Measurements from ENCODE around the gene SGK1. TPM values are rescaled to one million over a fixed set of nuclear protein-coding genes. Genes with fewer than 3 reads are reported as not detected.

SGK1 gene
- total RNA-seq, 1 experiment from 2014 or later = 7.8 TPM

DNA sequence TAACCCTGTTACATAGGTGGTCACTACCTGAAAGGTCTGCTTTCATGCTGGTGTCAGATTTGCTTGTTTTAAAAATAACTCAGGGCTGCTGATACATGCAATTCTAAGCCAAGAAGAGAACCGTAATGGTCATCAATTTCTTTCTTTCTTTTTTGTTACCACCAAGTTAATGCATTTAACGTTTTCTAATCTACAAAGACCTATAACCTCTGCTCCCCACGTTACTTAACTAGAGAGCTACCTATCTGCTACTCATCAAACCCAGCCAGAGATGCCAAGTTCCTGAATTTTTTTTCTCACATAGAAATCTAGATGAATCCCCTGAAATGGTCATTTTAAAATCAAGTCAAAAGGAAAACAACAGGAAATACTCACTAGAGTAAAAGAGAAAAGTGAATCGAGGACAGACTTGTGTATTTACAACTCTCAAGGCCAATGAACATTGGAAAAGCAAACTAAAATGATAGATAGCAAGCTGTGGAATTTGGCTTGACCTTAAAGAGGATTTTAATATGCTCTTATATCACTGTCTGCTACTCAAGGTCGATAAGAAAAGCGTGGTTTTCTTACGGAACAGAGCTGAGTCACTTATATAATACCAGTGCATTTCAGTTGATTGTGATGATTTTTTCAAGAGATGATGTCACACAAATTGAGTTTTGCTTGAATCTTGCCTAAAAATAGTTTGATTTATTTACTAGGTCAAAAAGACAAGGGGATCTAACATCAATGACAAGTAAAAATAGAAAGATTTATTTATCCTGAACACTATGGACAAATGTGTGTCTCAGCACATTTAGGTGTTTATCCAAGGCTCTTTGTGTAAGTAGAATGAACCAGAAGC, 67.9 kb downstream of the SGK1 start:
- Histone ChIP-seq H3K4me2 (ENCODE audit: insufficient read depth, insufficient read length, low read length) (no peak overlapping the region), H3K27ac (ENCODE audit: insufficient read length, low read depth, low read length) (no peak overlapping the region), H3K56ac (ENCODE audit: insufficient read length, low read depth, low read length) (no peak overlapping the region), H3K9me3 (ENCODE audit: control insufficient read depth, low read depth, low read length) (no peaks in the 10 kb centered on the region), H3K23ac (ENCODE audit: insufficient read length, low read depth, low read length) (no peak overlapping the region), H2AFZ (ENCODE audit: low read length) (no peak overlapping the region), H2BK12ac (ENCODE audit: insufficient read length, low read depth, low read length) (no peak overlapping the region), H4K91ac (ENCODE audit: insufficient read length, low read depth, low read length) (no peak overlapping the region), H2BK5ac (ENCODE audit: insufficient read length, low read length) (no peak overlapping the region), H3K27me3 (ENCODE audit: insufficient read depth, low read length) (no peaks in the 10 kb centered on the region), H4K5ac (ENCODE audit: insufficient read length, low read depth, low read length) (no peak overlapping the region), H4K8ac (replicated peaks; ENCODE audit: insufficient read length, low read depth, low read length) (no peak overlapping the region), H4K20me1 (ENCODE audit: control insufficient read depth, insufficient read depth, insufficient read length) (no peaks in the 10 kb centered on the region), H3K23me2 (ENCODE audit: insufficient read length, low read depth, low read length, poor library complexity, severe bottlenecking) (no peaks in the 10 kb centered on the region), H2BK15ac (ENCODE audit: low read depth, low read length) (no peak overlapping the region), H3K9ac (ENCODE audit: extremely low read depth, insufficient read length, low read length) (no peak overlapping the region), H2BK20ac (ENCODE audit: low read depth, low read length, poor library complexity, severe bottlenecking) (no peak overlapping the region), H3K18ac (ENCODE audit: insufficient read length, low read depth, low read length) (no peak overlapping the region), H2AK5ac (ENCODE audit: insufficient read length, low read length) (no peak overlapping the region), H2BK120ac (ENCODE audit: low read depth, low read length, poor library complexity, severe bottlenecking) (no peak overlapping the region), H3K14ac (ENCODE audit: insufficient read depth, low read length) (no peak overlapping the region), H3K4me1 (ENCODE audit: insufficient read depth, low read length) (no peaks in the 10 kb centered on the region), H3K4ac (ENCODE audit: low read depth, low read length) (no peak overlapping the region), H3K79me2 (ENCODE audit: insufficient read depth, low read length) (no peaks in the 10 kb centered on the region), H3K79me1 (ENCODE audit: insufficient read depth, low read depth, low read length, poor library complexity, severe bottlenecking) (no peaks in the 10 kb centered on the region), H3T11ph (ENCODE audit: low read length) (no peak overlapping the region)
- WGBS (ENCODE audit: extremely low coverage, insufficient read length, low lambda C conversion rate) = no CpG with 5 or more reads among the region's 7 CpGs
- Mint-ChIP-seq H3K4me3 (no peak overlapping the region), H3K36me3 (ENCODE audit: insufficient read depth in 1 of 3, low read depth in 3 of 3) (no peaks in the 10 kb centered on the region), H3K27me3 (ENCODE audit: low read depth) (no peaks in the 10 kb centered on the region), H3K27ac (no peak overlapping the region; a peak in 1 of 7 replicates), H3K9me3 (no peaks in the 10 kb centered on the region), H3K4me1 (peaks cover 14 to 18% of the 10 kb centered on the region in 2 experiments)
- TF ChIP-seq, protein P1, sequence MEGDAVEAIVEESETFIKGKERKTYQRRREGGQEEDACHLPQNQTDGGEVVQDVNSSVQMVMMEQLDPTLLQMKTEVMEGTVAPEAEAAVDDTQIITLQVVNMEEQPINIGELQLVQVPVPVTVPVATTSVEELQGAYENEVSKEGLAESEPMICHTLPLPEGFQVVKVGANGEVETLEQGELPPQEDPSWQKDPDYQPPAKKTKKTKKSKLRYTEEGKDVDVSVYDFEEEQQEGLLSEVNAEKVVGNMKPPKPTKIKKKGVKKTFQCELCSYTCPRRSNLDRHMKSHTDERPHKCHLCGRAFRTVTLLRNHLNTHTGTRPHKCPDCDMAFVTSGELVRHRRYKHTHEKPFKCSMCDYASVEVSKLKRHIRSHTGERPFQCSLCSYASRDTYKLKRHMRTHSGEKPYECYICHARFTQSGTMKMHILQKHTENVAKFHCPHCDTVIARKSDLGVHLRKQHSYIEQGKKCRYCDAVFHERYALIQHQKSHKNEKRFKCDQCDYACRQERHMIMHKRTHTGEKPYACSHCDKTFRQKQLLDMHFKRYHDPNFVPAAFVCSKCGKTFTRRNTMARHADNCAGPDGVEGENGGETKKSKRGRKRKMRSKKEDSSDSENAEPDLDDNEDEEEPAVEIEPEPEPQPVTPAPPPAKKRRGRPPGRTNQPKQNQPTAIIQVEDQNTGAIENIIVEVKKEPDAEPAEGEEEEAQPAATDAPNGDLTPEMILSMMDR (conservative IDR thresholded peaks at IDR 0.05) = no peak
- DNase-seq = no peak
